T1000 (cell line): ENCODE results near the gene FRMD4A.
"Not testable (repeated sequence)": the region's sequence is repeated elsewhere in the genome, so short reads cannot be mapped to it uniquely, and the experiment has no call there.

ENCODE experiments used
- DNase-seq: peaks from one replicate; lab custom pipeline; 2025; ENCODE audit warnings: mixed read lengths; lab: John Stamatoyannopoulos, UW

Gene FRMD4A

GRCh38 chr10:14102056-14102455 is 228.7 kb downstream of the FRMD4A start:
- no peak for DNase-seq

- no peak for DNase-seq
Observed at GRCh38 chr10:14099885-14100284, 230.8 kb downstream of the FRMD4A start.

DNA sequence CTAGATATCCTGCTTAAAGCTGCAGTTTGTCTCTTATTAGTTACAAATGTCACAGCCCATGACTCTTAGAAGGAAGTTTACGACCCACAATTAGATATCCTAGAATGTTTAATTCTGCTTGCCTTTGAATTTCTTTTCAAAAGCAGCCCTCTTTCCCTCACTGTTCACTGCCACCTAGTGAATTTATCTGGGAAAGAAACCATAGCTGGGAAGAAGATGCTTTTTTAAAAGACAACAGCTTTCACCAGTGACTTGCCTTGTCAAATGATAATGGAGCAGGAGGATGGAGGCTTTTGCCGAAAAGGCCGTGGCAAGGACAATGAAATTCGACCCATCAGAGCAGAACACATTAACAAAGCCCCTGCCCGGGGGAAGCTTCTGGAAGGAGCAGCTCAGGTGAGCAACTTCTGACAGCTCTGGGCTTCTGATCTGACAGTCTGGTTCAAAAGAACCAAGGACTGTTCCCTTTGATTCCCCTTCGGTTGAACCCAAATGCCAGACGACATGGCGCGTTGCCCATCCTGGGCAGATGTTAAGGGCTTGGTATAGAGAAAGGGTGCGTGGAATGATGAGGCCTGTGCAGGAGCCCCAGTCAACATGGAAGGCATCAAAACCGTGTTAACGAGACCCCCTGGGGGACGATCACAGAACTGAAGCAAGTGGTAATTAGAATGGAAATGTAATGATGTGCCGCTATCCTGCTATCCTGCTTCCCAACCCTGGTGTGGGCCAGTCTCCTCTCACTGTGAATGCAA is 236.8 kb downstream of the FRMD4A start:
- no peak for DNase-seq

DNA sequence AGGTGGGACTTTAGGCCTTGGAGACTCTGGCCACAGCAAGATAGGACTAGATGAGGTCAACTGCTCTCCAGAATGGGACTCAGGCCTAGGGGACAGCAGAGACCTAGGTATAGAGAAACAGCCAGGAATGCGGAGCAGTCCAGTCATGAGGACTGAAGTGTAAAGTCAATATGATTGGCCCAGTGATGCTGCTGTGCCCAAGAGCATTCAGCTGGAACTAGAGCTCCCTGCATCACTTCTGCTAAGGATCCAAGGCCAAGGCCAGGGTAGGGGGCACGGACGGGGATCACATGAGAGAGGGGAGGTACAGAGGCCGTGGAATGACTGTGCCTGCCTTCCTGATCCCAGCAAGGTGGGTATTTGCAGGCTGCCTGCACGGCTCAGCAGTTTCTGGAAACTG is 237.9 kb downstream of the FRMD4A start:
- DNase-seq = no peak

GRCh38 chr10:14089556-14090292 is 241.0 kb downstream of the FRMD4A start:
- DNase-seq = no peak

DNA sequence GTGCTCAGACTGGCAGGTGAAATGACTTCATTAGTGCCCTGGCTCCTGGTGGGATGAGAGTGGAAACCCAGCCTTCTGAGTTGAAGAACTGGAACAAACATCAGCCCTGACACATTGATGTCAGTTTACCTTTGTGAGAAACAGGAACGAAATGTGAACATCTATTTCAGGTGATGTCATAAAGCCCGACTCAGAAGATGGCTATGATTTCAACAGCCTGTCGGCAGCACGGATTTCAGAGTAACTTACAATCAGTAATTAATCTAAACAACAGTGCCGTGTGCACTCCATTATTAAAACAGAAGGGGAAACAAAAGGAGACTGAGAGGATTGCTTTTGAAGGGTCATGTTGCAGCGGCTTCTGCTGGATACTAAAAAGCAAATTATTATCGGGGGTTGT is 243.2 kb downstream of the FRMD4A start:
- no peak for DNase-seq

DNA sequence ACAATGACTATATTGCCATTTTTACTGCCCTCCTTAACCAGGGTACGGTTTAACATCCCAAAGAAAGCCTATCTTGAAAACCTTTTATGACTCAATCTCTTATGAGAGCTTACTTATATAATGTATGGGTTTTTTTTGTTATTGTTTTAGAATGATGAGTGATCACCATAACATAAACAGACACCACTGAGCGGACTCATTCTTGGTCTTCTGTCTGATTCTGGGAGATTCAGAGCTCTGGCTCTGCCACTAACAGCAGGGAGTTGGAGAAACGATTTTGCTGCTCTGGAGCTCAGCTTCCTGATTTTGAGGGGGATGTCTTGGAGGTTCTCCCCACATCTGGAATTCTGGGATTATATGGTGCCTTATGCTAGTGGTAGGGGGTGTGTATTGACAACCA is 244.1 kb downstream of the FRMD4A start:
- no peak for DNase-seq

DNA sequence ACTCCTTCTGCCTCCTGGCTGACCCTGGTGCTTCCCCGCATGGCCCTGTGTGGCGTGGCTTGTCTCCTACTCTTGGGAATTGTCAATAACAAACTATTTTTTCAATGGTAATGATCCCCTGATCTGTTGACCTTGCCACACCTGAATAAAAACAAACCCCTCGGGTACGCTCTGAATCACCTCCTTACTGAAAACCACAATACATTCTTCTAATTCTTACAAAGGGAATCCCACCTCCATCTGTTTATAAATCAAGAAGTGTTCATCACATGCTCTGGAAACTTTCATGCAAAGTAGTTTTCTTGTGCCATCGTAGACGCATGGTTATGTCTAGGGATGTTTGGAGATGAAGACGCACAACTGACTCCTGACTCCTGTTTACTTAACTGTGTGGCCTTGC is 245.8 kb downstream of the FRMD4A start:
- peak; percentile 78 for DNase-seq

DNA sequence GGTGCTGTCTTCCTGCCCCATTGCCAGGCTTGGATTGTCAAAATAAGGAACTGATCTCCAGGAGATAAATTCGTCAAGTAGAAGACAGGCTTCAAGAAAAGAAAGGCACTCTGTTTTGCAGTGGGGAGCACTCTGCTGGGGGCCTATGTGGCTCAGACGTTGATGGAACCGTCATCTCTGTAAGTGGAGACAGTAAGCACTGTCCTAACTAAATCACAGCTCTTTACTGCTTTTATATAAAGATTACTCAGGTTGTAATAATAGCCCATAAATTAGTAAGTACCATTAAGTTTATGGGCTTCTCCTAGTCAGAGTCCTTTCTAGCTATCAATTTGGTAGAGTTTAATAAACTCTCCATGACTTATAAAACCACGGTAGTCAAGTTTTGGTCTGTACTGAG is 249.9 kb downstream of the FRMD4A start:
- DNase-seq = no peak

- DNase-seq = no peak
Observed at GRCh38 chr10:14077430-14077829, 253.3 kb downstream of the FRMD4A start.

DNA sequence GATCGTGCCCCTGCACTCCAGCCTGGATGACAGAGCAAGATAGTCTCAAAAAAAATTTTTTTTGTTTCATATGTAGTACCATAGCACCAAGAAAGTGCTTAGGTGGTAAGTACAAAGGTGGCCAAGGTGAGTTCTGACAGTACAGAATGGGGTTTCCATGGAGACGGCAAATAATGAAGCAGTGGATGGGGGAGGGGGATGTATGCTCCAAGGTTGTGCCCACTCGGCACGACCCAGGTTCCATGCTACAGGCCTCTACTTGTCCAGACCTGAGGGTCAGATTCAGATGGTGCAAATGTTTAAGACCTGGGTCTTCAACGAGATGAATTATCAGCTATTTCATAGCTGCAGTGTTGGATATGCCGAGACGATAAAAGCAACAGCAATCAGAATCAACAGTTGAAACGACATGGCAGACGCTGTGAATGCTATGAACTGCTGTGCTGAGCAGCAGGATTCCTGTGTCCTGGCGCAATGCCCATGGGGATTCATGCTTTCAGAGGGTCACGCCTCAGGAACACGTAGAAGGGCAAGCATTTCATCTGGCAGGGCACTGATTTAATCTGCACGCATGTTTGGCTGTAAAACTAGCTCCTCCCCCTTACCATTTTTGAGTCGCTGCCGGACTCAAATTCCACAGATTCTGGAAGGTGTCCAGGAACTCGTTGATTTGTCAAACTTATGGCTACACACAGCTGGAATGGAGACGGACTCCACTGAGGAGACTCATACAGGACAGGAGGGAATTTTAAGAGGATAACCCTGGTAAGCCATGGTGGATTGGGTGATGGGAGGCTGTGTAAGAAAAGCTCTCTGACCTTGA is 256.5 kb downstream of the FRMD4A start:
- peak; percentile 100 for DNase-seq

GRCh38 chr10:14072541-14072940 is 258.2 kb downstream of the FRMD4A start:
- DNase-seq = no peak

- DNase-seq = no peak
Observed at GRCh38 chr10:14071956-14072355, 258.8 kb downstream of the FRMD4A start.

- DNase-seq = no peak
Observed at GRCh38 chr10:14068601-14069250, 262.0 kb downstream of the FRMD4A start.

DNA sequence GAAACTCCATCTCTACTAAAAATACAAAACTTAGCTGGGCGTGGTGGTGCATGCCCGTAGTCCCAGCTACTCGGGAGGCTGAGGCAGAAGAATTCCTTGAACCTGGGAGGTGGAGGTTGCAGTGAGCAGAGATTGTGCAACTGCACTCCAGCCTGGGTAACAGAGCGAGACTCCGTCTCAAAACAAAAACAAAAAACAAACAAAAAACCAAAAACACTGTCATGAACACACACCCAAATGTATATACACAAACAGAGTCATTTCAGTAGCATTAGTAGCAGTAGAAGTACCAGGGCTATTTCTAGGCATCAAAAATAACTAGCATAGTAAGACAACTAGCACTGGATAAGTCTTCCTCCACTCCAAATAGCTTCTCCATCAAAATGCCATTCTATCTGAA is 263.1 kb downstream of the FRMD4A start:
- not testable (repeated sequence) for DNase-seq

DNA sequence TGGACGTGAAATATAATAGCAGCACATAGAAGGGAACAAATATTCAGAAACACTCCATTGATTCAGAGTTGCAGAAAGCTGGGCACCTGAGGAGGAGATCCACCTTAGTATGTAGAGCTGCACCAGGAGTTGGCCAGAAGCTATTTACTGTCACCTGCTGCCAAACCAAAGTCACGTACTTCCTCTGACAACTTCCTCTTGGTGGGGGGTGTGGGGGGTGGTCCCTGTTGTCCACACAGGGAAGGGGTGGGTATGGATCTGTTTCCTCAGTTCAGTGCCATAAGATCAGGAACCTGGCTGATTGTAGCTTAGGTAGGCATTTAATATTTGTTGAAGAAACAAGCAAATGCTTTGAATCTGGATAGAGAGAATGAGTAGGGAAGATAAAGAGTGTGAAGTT is 264.6 kb downstream of the FRMD4A start:
- no peak for DNase-seq

DNA sequence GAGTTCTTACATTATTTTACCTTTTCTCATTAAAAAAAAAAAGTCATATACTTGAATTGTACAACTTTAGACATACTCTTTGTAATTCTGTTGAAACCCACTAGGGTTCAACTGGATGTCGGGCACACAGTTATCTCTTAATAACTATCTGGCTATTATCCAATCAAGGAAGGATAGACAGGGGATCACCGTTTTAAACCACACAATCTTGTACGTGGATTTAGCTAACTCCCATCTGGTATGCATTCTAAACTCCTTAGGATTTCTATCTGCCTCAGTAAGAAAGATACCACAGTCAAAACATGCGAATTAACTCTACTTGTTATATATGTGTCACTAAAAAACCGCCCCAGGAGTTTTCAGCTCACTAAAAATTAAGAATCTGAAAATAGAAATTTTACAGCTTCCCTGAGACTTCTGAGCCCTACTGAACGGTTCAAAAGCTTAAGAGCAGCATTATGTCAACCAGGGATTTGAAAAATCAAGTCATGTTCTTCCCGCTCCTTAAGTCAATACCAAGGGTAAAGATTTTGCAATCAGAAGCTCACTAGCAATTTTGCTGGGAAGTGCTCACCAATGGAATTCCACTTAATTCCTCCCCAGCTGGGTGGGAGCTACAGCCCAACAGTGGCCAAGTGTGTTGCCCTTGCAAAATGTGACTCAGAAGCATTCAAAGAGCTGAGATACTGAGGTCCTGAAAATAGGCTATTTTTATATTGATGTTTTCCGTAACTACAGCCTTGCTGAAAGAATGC is 267.0 kb downstream of the FRMD4A start:
- no peak for DNase-seq

- no peak for DNase-seq
Observed at GRCh38 chr10:14062528-14063260, 268.0 kb downstream of the FRMD4A start.

DNA sequence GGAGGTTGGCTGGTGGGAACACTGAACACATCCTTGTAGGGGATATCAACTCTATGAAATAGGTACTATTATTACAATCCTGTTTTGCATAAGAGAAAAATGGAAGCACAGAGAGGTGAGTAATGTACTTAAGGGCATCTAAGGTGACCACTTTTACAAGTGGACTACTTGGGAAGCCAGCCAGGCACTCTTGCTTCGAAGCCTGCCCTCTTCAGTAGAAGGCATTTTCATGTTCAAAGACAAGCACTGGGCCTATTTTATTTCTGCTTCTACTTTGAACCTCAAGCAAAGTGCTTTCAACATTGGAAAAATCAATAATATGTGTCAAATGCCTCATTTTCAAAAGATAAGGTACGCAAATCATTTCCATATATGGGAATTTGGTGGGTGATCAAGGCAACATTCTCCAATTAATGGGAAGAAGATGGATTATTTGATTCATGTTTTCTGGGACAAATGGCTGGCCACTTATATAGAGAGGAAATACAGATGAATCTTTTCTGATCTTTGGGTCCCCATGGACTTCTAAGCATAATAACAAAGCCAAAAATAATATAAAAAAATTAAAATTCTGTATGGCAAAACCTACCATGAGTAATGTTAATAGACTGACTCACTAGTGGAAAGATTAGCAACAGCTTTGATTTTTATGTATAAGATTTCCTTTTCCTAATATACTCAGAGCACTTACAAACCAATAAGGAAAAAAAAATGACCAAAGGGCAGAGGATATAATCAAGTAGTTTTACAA is 270.2 kb downstream of the FRMD4A start:
- DNase-seq = no peak
